AG10803 (cell line): ENCODE results near the gene SLC25A41.

Experiments used
- DNase-seq: peaks from one replicate; pipeline ENCODE4 v3.0.0; 2010; ENCODE audit warnings: low read depth
- H3K4me3 ChIP-seq: 2 replicates; pipeline ENCODE4 v1.5.1; 2011; ENCODE audit warnings: mild to moderate bottlenecking, low read length, control low read depth
- CTCF ChIP-seq: conservative IDR thresholded peaks from 2 replicates; pipeline ENCODE4 v1.5.1; 2011; ENCODE audit warnings: mild to moderate bottlenecking, low read length, control low read depth, inconsistent platforms

SLC25A41 gene

DNA sequence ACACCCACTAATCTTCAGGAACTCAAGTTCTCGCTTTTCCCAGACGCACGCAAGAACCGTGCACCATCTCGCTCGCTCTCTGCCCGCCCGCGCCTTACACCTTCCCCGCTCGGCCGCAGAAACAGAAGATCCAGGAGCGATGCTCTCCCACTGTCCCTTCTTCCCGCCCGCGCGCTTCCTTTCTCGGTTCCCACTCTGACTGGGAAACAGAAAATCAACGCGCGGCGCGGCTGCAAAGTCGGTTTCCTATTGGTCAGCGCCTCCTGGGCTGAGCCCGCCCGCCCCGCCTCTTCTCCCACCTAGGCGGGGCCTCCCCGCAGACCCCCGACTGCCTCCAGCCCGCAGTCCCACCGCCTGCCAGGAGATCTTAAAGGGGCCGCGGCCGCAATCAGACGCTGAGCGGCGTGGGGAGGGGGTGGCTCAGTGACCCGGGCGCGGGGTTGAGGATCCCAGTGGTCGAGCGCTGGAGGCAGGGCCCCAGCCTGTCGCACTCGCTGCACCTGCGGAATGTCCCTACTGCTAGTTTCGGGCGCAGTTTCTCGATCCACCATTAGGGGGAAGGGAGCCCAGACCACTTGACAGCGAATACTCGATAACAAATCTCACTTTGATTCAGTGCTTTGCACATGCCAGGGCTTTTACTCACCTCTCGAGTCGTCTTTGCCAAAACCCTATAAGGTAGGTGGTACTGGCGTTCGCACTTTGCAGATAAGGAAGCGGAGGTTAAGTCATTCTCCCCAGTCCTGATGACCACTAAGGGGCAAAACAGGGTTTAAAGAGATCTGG, 26.7 kb upstream of the SLC25A41 start:
- H3K4me3 ChIP-seq = peak overlapping the region; percentile 82
- TF ChIP-seq CTCF = peak; percentile 50
- DNase-seq = peak; percentile 98

DNA sequence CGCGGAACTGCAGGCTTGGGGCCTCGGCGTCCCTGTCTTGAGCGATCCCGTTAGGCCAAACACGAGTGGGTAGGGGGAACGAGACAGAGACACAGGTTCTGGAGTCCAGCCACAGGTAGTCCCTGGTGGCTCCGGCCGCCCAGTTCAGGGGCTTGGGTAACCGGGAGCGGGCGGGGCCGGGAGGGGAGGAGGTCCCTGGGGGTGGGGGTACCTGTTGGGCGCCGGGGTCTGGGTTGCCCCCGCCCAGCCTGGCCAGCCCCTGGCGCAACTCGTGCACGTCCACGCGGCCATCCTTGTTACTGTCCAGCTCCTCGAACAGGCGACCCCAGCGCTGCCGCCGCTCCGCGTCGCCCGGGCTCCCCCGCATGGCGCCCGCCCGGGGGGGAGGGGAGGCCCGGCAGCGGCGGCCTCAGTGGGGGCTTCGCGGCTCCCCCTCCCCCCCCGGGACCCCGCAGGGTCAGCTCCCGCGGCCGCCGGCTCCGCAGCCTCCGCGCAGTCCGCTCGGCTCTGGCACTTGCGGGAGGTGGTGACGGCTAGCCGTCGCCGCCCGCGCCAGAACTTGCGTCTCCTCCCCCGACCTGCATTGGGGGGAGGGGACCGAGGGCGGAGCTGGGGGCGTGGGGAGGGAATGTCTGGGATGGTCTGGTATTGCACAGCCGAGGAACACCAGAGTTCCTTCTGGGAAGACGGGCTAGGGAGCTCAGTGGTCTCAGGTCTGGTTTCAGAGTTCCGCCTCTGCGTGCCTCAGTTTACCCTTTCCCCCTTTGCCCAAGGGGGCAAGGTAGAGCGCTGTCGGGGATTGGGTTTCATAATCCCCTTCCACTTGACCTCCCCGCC, 25.9 kb upstream of the SLC25A41 start, which contains the start of gene SLC25A23:
Gene SLC25A23, minus strand, starts transcription at position 531 of the 837 bp plus-strand sequence. Its CDS starts 164 bp downstream, at position 367.
- TF ChIP-seq CTCF = no peak
- H3K4me3 ChIP-seq = peak within 1 kb of the TSS; percentile 82
- DNase-seq = peak; percentile 69

DNA sequence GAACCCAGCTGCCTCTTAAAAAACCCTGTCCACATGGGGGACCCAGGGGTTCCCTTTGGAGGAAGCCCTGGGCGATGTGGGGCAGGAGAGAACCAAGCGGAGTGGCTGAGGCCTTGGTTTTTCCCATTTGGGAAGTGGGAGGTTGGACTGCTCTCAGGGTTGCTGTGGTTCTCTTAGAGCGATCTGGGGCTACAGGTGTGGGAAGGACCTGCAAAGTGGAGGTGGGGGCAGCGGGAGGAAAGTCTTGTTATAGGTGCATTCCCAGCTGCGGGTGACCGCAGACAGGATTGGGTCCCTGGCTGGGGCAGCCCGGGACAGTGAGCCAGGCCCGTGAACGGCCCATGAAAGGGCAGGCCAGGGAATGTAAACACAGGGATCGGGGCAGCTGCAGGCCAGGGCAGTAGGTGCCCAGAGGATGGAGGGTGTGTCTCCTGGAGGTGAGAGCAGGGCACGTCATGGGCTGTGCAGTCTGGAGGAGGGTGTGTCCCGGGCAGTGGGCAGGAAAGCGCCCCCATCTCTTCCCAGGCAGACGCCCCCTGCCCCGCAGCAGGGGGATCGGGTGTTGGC, 25.2 kb upstream of the SLC25A41 start:
- no peak for TF ChIP-seq CTCF
- H3K4me3 ChIP-seq = peak overlapping the region; percentile 82
- DNase-seq = no peak

- no peak for TF ChIP-seq CTCF
- DNase-seq = no peak
- no peak overlapping the region; the same call in 1 of the 2 replicates for H3K4me3 ChIP-seq
Measured at GRCh38 chr19:6457958-6458694, 24.6 kb upstream of the SLC25A41 start.

DNA sequence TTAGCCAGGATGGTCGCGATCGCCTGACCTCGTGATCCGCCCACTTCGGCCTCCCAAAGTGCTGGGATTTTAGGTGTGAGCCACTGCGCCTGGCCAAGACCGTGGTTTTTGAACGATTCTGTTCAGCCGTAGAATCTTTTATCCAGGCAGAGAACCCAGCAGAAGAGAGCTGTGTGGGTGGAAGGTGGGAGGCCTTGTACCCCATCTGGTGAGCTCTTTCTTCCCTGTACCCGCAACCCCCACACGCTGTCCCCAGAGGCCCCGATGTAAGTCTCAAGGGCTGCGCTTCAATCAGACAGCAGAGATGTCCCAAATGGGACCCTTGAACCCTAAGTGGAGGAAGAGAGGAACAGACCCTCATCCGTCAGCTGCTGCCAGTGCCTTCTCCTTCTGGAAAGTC, 22.4 kb upstream of the SLC25A41 start:
- no peak overlapping the region for H3K4me3 ChIP-seq
- no peak for TF ChIP-seq CTCF
- no peak for DNase-seq

- no peak overlapping the region for H3K4me3 ChIP-seq
- no peak for TF ChIP-seq CTCF
- DNase-seq = no peak
Measured at GRCh38 chr19:6453951-6454565, 20.5 kb upstream of the SLC25A41 start.
